ENCODE results near the gene CPLX3.

CPLX3 gene

DNA sequence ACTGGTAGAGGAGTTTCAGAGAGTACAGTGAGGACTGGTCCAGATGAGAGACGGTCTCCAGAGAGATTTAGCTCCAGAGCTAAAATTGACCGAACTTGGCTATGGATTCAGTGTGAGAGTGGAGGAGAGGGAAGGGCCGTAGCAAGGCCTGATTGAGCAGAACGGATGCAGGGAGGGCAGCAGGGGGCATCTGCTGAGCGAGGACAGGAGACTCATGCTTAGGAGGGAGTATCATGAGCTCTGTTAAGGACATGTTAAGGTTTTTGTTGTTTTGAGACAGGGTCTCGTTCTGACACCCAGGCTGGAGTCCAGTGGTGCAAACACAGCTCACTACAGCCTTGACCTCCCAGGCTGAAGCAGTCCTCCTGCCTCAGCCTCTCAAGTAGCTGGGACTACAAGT lies 21.5 kb upstream of the CPLX3 start:
- DNase-seq = no peak

DNA sequence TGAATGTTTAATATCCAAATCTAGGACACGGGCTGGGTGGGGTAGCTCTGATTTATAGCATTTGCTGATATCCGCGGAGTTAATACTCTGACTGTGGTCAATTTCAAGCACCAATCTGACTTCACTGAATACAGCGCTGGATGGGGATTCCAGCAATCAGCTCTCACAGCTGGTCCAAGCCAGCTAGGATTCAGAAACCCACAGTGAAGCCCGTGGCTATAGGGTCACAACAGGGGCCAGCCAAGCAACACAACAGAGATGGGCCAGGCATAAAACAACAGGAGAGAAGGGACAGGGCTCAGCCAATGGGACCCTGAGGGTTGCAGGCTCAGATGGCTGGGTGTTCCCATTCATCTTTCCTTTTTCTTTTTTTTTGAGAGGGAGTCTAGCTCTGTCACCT lies 19.1 kb upstream of the CPLX3 start:
- no peak for DNase-seq

DNA sequence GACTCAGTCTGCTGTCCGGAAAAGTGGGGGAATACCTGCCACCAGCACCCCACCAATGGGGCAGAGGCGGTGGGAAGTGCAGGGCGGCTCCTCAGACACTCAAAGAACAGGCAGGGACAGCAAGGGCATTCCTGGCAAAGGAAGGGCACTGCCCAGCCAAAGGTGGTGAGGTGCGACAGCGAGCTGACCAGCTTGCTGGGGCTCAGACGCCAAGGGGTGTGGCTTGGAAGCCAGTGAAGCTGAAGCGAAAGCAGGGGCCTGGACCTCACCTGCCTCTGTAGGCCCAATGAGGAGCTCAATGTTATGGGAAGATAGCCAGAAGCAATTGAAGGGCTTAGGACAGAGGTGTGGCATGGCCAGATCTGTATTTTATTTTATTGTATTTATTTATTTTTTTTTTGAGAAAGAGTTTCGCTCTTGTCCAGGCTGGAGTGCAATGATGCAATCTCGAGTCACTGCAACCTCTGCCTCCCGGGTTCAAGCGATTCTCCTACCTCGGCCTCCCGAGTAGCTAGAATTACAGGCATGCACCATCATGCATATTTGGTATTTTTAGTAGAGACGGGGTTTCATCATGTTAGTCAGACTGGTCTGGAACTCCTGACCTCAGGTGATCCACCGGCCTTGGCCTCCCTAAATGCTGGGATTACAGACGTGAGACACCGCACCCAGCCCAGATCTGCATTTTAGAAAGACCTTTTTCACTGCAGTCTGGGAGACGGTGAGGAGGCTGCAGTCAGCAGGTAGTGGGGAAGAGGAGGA lies 18.2 kb upstream of the CPLX3 start:
- no peak for DNase-seq

DNA sequence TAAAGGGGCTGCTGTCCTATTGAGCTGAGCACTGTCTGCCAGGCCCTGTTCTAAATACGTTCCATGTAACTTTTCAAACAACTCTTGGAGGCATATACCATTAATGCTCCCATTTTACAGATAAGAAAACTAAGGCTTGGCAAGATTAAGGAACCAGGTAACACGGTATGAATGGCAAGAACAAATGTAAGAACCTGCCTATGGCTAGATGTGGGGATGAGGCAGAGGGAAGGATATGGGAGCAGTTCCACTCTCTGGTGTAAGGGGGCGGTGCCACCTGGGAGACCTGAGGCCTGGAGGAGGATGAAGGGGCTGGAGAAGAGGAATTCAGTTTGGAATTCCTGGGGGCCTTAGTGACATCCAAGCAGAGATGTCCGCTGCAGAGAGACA lies 17.6 kb upstream of the CPLX3 start:
- no peak for DNase-seq

DNA sequence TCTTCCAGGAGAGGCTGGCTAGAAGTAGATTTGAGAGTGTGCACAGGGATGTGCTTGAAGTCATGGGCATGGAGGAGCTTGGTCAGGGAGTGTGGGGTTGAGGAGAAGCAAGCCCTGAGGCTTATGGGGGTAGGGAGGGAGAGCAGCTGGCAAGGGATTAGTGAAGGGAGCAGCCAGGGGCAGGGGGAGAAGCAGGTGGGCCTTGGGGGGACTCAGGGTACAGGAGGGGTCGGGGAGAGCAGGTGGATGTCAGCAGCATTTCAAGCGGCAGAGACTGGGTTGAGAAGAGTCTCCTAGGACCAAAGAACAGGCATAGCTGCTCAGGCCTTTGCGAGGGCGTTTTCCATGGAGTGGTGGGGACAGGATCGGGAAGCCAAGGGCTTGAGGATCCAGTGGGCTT lies 17.2 kb upstream of the CPLX3 start:
- no peak for DNase-seq

DNA sequence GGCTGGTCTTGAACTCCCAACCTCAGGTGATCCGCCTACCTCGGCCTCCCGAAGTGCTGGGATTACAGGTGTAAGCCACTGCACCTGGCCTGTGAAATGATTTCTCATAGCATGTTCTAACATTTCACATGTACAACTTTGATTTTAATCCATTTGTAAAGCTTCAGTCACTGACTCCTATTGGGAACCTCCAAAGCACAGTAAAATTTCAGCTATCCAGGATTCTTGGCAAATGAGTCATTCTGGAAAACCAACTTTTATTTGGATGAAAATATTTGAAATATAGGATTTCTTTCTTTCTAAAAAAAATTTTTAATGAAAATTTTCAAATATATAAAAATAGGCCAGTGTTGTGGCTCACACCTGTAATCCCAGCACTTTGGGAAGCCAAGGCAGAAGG lies 16.5 kb upstream of the CPLX3 start:
- no peak for DNase-seq

DNA sequence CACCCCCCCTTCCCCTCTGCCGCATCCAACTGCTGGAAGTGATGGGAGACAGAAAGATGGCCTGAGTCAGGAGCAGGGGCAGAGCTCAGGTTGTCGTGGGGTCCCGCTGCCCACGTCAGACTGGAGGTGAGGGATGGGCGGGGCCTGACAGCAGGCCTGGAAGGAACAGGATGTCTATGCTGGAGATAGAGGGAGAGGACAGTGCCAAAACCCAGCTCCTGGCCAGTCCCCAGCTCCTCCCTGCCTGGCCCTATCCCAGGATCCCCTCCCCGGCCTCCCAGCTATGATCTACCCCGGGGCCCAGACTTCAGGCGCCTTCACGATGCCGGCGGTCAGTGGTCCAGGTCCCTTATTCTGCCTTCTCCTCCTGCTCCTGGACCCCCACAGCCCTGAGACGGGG lies 13.9 kb upstream of the CPLX3 start, which contains the start of gene LMAN1L:
LMAN1L (plus strand) TSS at position 303 of the 400 bp plus-strand sequence; CDS start at position 323, 20 bp downstream.
- DNase-seq = no peak

DNA sequence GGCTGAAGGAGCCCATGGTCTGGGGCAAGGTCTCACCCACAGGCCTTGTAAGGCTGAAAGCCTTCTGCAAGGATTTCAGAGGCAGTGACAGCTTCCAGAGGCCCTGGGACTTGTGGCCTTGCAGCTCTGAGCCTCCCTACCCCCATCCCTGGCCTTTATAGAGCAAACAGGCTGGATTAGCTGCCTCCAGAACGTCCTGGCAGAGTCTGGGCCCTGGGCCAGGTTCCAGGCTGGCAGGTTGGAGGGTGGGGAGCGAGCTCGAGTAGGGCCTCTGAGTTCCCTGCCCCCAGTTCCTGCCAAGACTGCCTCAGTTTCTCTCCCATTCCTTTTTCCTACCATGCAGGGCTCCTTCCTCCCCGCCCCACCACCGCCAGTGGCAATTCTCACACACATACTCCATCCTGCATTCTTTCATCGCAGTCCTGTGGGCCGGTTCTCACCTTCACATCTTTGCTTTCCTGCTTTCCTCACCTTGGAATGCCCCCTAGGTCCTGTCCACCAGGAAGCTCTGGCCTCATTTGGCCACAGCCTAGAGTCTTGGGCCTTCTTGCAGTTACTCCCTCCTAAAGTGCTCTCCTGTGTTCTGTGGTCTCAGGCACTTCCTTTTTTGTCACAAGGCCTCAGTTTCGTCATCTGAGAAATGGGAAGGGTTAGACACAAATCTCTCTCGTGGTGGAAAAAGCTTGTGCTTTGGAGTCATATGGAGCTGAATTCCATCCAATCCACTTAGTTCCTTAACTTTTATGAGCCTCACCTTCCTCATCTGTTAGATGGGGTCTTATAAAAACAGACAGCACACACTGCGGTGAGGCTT lies 11.1 kb upstream of the CPLX3 start:
- DNase-seq = no peak

DNA sequence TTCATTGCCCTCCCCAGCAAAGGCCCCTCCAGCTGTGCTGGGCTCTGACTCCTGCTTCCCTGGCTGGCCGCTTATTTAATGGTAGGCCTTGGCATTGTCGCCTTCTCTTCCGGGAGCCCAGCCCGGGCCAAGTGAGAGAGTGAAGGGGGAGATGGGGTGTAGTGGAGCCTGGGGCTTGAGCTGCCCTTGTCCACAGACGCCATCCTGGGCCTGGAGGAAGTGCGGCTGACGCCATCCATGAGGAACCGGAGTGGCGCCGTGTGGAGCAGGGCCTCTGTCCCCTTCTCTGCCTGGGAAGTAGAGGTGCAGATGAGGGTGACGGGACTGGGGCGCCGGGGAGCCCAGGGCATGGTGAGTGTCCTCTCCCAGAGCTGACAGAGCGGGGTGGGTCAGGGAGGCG lies 10.5 kb upstream of the CPLX3 start:
- no peak for DNase-seq

DNA sequence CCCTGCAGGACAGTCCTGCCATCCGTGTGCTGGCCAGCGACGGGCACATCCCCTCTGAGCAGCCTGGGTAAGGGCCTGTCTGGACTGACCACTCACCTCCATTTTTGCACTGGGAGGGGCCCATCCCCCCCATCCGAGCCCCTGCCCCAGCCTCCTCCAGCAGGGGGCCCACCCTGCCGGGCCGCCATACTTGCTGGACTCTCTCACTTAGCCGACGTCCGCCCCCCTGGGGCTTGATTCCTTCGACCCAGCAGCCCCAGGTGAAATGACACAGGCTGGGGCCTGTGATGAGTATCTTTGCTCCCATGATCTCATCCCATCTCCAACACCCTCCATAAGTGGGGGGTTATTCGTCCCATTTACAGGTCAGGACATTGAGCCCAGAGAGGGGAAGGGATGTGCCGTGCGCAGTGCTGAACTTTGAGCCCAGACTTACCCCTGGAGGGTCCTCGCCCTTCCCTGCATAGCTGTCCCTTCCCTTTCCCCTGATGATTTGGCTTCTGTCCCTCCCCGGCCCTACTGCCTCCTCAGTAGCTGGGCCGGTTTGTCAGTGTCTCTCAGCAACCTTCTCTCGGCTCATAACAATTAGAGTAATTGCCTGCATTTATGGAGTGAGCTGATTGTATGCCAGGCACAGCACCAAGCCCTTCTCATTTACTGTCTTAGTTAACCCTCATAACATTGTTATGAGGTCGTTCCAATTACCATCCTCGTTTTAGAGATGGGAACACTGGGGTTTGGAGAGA lies 9.6 kb upstream of the CPLX3 start:
- no peak for DNase-seq

DNA sequence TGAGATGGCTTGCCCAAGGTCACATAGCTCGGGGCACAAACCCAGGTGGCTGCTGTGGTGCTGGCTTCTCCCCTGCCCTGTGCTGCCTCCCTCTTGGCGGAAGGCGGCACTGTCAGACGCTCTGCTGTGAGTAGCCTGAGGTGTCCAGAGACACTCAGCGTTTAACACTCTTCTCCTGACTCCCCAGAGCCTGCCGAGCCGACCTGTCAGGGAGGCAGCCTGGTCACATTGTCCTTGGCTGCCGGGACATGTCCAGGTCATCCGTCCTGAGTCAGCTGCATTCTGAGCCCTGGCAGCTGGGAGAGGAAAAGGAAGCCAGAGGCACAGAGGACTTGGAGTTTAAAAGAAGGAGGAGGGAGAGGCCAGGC lies 9.1 kb upstream of the CPLX3 start:
- DNase-seq = no peak

DNA sequence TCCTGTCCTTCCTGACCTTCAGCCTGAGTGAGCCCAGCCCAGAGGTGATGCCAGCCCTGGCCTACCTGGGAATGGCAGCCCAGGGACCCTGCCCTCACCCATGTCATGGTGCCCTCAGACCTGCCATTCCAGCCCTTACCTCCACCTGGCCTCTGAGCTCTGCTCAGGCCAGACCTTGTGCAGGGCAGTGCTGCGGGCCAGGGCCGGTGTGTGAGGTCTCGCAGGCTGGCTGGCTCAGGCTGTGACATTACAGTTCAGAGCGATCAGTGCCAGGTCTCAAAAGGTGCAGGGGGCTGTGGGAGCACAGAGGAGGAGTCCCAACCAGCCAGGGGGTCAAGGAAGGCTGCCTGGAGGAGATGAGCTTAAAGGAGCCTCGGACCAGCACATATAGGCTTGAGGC lies 6.4 kb upstream of the CPLX3 start:
- no peak for DNase-seq

DNA sequence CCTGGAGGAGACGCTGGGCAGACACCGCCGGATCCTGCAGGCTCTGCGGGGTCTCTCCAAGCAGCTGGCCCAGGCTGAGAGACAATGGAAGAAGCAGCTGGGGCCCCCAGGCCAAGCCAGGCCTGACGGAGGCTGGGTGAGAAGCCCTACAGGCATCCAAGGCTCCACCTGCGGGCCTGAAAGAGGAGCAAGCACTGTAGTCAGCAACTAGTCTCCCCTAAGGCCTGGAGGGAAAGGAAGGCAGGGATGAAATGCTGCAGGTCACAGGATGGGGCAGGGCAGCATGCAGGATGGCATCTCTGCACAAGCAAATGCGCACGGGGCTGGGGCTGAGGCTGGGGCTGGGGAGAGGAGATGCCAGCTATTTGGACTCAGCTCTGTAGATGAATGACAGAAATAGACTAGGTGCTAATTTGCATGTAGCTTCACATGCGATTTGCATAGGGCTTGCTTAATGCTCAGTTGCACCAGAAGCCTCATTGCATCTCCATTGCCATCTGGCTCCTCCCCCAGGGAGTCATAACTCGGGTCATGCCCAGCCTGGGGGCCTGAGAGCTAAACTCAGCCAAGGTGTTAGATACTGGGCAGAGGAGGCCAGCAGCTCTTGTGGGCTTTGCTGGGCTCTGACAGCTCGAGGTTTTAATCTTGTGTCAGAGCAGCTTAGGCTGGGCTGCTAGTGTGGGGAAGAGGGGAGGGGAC lies 5.2 kb upstream of the CPLX3 start:
- DNase-seq = peak; percentile 54

DNA sequence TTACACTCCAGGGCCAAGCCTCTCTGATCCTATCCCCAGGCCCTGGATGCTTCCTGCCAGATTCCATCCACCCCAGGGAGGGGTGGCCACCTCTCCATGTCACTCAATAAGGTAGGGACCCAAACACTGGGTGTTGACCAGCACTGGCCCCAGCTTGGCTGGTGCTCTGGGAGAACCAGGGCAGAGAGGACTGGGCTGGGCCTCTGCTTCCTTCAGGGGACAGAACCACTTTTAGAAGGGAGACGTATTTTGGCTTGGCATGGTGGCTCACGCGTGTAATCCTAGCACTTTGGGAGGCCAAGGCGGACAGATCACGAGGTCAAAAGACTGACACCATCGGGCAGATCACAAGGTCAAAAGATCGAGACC lies 4.7 kb upstream of the CPLX3 start:
- no peak for DNase-seq

DNA sequence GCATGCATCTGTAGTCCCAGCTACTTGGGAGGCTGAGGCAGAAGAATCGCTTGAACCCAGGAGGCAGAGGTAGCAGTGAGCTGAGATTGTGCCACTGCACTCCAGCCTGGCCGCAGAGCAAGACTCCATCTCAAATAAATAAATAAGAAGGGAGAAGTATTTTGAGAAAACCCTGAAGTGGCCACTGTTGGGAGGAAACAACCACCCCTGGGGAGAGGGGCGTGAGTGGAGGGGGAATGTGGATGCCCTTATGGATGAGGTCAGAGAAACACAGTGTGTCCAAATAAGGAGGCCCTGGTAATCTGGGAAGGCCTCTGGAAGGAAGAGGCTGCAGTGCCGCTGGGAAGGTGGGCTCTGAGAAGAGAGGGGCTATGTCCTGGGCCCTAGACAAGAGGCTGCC lies 4.2 kb upstream of the CPLX3 start:
- no peak for DNase-seq

DNA sequence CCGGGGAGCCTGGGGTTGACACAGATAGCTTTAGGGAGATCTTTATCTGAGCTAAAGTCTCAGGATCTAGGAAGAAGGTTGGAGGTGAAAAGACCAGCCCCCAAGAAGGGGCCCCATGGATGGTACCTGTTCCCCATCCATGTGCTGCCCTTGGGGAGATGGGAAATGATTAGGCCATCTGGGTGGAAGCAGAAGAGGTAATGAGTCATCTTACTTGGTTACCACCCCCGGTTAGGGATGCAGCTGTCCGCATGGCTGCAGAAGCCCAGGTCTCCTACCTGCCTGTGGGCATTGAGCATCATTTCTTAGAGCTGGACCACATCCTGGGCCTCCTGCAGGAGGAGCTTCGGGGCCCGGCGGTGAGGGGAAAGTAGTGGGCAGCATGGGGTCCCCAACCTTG lies 3.1 kb upstream of the CPLX3 start:
- peak; percentile 62 for DNase-seq

DNA sequence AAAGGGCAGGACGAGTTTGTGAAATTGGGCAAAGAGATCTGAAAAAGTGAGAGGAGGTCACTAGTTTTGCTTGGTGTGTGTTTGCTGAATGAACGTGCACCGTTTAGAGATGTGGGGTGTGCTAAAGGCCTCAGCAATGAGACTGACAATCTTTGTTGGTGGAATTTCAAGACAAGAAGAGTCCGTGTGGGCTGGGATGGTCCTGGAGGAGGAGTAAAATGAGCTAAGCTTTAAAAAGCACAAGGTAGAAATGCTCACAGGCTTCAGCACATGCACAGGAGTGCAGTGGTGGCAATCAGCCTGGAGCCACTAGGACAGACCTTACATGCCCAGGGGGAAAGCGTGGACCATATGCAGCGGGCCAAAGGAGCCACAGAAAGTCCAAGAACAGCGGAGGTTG lies 1.5 kb upstream of the CPLX3 start:
- no peak for DNase-seq

DNA sequence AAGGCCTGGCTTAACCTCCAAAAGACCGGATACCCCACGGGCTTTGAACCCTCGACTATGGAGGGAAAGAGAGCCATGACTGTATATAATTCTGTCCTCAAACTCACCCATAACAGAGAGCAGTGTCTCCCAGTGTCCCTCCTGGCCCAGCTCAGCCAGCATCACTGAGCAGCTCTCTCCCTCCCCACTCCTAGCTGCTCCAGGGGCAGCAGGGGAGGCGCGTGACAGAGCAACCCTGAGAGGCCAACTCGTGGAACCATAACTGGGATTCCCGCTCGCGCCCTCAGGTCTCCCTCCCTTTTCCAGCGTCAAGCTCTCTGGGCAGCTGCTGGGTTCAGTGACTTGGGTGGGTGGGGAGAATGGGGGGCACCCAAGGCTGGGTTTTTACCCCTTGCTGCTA lies 561 bp upstream of the CPLX3 start:
- DNase-seq = no peak

DNA sequence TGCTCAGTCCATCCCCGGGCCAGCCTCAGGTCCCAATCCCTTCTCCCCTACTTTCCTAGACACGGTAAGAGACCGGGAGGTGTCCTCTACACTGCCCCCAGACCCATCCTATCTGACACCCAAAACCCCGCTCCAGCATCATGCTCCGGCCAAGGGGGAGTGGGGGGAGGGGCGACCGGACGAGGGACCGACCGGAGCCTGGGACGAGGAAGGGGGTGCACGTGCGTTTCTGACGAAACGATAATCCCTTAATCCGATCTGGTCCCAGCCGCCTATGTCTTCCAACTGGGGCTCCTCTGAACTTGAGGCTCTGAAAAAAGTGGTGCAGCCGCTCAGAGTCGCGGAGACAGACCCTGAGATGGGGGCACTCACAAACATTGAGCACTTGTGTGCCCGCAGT lies 494 bp downstream of the CPLX3 start:
- no peak for DNase-seq

DNA sequence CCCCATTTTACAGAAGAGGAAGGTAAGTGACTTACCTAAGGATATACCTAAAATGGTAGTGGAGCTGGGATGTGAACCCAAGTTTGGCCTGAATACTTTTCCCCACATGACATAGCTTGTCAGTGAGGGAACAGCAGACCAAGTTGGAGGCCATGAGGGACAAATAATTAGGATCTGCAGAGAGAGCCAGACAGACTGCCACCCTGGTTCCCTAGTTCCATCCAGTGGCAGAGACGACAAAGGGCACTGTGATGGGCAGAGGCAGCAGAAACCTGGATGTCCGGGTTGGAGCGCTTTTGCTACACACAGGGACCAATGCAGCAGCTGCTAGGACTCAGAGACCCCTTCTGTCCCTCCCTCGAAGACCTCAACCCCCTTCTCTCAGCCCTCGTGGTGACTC lies 1.2 kb downstream of the CPLX3 start:
- DNase-seq = no peak

DNA sequence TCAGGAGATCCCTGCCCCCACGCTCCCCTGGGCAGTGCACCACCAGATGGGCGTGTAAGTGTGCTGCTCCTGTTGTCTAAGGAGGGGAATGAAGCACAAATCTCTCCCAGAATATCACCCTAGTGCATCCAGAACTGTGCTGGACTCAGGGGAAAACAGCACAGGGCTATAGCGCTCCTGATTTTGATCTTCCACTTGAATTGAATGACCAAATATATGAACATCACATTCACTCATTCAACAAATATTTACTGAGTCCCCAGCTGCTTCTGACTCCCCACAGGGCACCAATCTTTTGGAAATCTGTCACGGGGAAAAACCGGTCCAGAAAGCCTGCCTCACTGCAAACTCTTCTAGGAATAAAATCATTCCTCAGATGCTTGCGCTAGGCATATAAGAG lies 2.4 kb downstream of the CPLX3 start:
- no peak for DNase-seq

DNA sequence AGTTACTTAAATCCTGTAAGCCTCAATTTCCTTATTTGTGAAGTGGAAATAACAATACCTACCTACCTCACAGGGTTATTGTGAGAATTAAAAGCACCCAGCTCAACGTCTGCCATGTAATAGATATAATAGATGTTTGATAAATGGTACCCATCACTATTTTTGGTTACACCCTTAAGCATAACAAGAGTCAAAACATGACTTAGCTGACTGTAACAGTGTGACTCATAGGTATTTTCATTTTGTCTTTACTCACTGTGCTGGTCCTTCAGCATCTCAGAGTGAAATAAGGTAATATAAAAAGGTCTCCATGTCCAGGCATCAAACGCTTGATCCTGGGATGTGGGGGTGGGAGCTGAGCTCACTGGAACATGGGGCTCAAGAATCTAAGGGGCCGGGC lies 3.1 kb downstream of the CPLX3 start:
- DNase-seq = no peak

DNA sequence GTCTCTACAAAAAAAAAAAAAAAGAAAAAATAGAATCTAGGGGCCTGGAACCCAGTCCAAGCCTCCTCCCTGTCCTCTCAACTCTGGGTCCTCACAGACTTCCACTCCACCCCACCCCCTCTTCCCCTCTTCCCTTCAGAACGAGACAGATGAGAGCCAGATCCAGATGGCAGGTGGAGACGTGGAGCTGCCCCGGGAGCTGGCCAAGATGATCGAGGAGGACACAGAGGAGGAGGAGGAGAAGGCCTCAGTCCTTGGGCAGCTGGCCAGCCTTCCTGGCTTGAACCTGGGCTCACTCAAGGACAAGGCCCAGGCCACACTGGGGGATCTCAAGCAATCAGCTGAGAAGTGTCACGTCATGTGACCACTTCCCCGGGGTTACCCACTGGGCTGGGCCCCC lies 3.6 kb downstream of the CPLX3 start:
- DNase-seq = no peak
